Measurements from ENCODE around the gene STPG4.

DNA sequence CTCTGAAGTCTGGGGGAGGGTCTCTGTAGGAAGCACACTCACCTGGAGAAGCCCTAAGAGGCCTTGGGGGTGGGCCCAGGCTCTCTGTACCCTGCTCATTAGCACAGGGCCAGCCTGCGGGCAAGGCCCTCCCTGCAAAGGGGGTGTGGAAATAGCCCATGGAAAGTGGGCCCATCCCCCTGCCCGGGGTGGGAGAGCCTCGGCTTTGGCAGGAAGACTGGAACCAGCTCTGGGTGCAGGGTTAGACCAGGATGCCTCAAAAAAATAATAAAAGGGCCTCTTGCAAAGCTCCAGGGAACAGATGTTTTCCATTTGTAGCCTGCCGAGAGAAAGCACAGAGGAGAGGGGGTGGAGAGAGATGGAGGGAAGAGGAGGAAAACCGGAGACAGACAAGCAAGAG is 98.7 kb downstream of the STPG4 start:
- TF ChIP-seq POLR2AphosphoS5 (IDR thresholded peaks at IDR 0.05; ENCODE audit: borderline replicate concordance, low read depth, low read length) (no peak), EZH2 (IDR thresholded peaks at IDR 0.05) (no peak)

Data from SK-N-MC (cell line).